Activated CD4-positive, alpha-beta T cell treated with anti-CD3 and anti-CD28 coated beads for 4 hours (primary cell): Measurements from ENCODE around the gene ARL11.

ENCODE experiments used
- DNase-seq, 2 donors: peaks; one replicate each; pipeline ENCODE4 v3.0.0-alpha.2; 2020

ARL11 gene

DNA sequence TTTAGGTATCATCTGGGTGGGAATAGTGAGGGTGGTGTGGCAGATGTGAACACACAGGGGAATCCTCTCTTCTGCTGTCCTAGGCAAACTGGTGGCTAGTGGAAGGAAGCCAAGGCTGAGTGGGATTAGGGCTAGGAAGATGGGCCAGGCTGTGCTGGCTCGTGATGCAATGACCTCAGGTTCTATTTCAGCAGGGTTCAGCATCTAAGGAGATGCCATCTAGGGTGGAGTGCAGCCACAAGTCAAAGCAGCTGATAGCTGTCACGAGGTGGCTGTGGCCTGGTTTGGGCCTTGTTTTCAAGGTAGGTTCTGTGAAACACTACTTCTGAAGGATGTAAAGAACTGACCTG, 21.6 kb downstream of the ARL11 start:
- no peak for DNase-seq

- no peak for DNase-seq
Observed at GRCh38 chr13:49651570-49652354, 23.5 kb downstream of the ARL11 start.

- DNase-seq: no peak
Observed at GRCh38 chr13:49652355-49653305, 24.3 kb downstream of the ARL11 start.

GRCh38 chr13:49653478-49653877, 25.2 kb downstream of the ARL11 start:
- DNase-seq: no peak

DNA sequence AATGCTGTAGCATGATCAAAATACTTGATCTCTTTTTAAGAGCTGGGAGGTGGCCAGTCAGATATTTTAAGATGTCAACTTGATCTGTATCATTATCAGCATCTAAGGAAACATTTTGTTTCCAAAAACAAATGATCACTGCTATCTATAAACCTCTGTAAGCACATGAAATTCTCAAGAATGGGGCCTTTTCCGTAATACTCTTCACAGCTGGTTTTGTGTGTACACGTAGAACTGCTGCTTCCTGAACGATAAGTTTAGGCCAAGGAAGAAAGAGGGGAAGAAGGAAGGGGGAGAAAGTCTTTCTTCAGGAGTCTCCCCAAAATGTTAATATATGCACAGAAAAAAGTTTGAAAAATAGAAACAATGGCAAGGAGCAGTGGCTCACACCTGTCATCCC, 25.7 kb downstream of the ARL11 start:
- DNase-seq: no peak

GRCh38 chr13:49655906-49656305, 27.6 kb downstream of the ARL11 start:
- DNase-seq: no peak

DNA sequence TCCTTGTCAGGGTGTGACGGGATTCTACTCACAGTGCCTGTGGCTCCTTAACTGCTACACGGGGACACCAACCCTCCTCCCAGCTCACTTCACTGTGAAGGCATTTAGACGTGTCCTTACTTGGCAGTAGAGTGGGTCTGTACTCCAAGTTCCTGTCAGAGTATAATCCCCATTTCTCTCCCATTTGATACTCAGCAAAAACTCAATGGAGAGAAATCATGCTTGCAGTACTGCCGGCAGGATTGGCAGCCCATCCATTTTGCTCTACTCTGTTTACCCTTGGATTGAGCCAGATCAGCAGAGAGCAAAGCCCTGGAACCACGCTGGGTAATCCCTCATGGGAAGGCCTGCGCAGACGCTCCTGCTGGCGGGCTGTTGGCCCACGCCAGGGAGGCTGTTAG, 28.9 kb downstream of the ARL11 start:
- no peak for DNase-seq

DNA sequence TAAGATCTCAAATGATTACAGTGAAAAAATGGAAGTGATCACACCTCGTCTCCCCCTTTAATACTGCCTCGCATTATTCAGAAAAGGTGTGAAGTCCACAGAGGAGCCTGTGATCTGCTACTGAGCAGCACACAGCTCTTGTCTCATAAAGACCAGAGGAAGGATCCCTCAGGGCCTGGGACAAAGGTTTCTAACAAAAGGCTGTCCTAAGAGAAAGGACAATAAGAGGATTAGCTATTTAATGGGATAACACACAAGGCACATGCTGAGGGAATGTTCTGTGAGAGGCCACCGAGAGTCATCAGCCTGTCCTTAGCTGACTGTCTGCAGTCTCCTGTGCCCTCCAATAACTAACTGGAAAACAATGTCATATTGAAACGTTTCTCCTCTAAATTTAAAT, 36.3 kb downstream of the ARL11 start:
- DNase-seq: no peak

- DNase-seq: no peak
Observed at GRCh38 chr13:49667773-49668172, 39.5 kb downstream of the ARL11 start.

DNA sequence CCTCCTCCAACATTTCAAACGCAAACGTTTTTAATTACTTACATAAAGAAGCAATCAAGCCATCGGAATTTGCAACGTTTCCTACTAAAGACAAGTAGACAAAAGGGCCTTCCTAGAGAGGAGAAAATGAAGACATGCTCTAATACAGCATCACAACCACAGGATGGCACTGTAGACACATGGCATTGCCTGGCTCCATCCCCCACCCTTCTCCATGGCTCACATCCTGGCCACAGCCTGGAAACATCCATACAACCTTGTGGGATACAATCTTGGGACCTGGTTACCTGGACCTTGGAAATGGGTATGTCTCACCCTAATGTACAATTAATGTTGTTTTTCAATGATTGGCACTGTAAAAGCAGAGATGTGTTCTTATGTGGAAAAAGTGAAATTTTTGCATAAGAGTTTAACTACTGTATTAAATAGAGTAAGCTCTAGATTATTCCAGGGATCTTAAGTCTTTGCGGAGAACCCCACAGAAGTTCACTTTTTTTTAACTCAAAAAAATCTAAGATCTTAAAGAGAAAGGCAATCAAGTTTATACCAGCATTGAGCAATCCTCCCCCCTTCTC, 41.5 kb downstream of the ARL11 start:
- peak; percentile 8 to 17 for DNase-seq

- no peak for DNase-seq
Observed at GRCh38 chr13:49670828-49671227, 42.5 kb downstream of the ARL11 start.

DNA sequence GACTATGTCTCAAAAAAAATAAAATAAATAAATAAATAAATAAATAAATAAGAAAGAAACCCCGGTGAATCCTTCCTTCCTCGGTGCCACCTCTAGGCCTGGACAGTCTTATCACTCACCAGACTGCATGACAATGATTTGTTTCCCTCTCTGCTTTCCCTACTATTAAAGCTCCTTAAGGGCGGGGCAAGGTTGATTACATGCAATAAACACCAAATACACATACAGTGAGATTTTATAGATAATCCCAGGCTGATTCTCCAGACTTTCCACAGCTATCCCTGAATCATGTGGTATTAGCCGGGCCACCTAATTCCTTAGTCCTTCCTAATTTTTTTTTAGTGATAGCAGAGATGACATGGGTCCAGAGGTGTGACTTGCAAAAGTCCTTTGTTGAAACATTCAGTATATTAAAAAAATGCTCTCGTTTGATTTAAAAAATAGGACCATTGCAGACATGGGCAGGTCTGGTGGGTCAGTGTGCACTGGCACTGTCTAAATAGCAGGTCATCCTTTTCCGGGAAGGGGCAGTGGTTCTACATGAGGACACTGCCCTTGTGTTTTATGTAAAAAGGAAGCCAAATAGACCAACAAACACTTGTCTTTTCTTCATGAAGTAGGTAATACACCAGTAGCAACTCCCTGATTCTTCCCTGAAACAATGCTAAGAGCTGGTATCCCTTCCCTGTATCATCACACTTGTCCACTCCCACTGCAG, 48.4 kb downstream of the ARL11 start:
- no peak for DNase-seq

GRCh38 chr13:49678191-49678914, 50.0 kb downstream of the ARL11 start:
- no peak for DNase-seq

GRCh38 chr13:49679246-49679645, 50.9 kb downstream of the ARL11 start:
- DNase-seq: no peak

- DNase-seq: no peak
Observed at GRCh38 chr13:49681842-49682435, 53.6 kb downstream of the ARL11 start.
